Panc1 (cell line): Measurements from ENCODE around the gene TLE6.

Experiments used
- CTCF ChIP-seq: fragments of 450-650 bp; IDR thresholded peaks from 2 replicates; pipeline ENCODE4 v1.5.1; 2017; ENCODE audit warnings: mild to moderate bottlenecking
- POLR2AphosphoS5 ChIP-seq: IDR thresholded peaks from 2 replicates; pipeline ENCODE4 v1.6.1; 2012; ENCODE audit warnings: mild to moderate bottlenecking, low read depth, low read length, moderate library complexity
- REST ChIP-seq, 2 experiments: IDR thresholded peaks; 2 replicates each; pipeline ENCODE4 v1.6.1; 2011 to 2012; ENCODE audit warnings: low read depth in 2 of 2, control low read depth in 1 of 2, low read length in 1 of 2, mild to moderate bottlenecking in 1 of 2, moderate library complexity in 1 of 2; ENCODE audit not compliant: insufficient read depth in 1 of 2

GRCh38 chr19:2969104-2969504, 8.3 kb upstream of the TLE6 start:
- no peak for TF ChIP-seq CTCF
- no peak for TF ChIP-seq POLR2AphosphoS5
- no peak for TF ChIP-seq REST (IDR thresholded peaks at IDR 0.05; ENCODE audit: insufficient read depth in 1 of 2, low read depth in 2 of 2, low read length in 1 of 2)
